ENCODE measurements around the gene SMURF2. TPM values are rescaled to one million over a fixed set of nuclear protein-coding genes. Genes with fewer than 3 reads are reported as not detected.
A peak's percentile ranks its signal among the peaks of the same experiment; 100 is the strongest.

Gene SMURF2
- total and polyA plus RNA-seq, 9 donors = 9.9 to 29.0 (median 22.6) TPM

DNA sequence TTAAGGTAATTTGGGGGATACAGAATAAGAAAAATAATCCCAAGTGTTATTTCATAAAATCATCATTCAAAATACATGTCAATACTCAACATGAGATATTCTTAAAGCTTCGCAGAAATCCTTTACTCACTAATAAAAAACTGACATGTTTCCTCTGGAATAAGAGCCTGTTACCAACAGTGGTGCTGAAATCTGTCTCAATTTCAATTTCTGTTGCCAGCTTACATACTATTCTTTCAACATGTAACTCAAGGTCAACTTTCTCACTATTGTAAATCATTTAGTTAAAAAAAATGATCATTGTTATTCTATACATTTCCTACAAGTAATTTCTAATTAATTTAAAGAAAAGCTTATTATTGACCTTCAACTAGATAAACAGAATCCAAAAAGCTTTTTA lies 87.5 kb downstream of the SMURF2 start:
- no peaks in the 10 kb centered on the region for H3K9me3 ChIP-seq
- H3K27ac ChIP-seq = peak overlapping the region in 1 of 2 donors; percentile 61
- H3K4me3 ChIP-seq = no peak overlapping the region
- 25 to 55% (median 45%) methylated on average over 1 of the region's 1 CpG for WGBS, 3 donors
- no peak for TF ChIP-seq EP300 (IDR thresholded peaks at IDR 0.05)
- TF ChIP-seq, protein P1, sequence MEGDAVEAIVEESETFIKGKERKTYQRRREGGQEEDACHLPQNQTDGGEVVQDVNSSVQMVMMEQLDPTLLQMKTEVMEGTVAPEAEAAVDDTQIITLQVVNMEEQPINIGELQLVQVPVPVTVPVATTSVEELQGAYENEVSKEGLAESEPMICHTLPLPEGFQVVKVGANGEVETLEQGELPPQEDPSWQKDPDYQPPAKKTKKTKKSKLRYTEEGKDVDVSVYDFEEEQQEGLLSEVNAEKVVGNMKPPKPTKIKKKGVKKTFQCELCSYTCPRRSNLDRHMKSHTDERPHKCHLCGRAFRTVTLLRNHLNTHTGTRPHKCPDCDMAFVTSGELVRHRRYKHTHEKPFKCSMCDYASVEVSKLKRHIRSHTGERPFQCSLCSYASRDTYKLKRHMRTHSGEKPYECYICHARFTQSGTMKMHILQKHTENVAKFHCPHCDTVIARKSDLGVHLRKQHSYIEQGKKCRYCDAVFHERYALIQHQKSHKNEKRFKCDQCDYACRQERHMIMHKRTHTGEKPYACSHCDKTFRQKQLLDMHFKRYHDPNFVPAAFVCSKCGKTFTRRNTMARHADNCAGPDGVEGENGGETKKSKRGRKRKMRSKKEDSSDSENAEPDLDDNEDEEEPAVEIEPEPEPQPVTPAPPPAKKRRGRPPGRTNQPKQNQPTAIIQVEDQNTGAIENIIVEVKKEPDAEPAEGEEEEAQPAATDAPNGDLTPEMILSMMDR (IDR thresholded peaks at IDR 0.05) = no peak
- no peak for TF ChIP-seq POLR2A (IDR thresholded peaks at IDR 0.05)
- intact Hi-C loops (cut with DNase I) = no loop called here
- DNase-seq = no peak
- peaks cover 6% of the 10 kb centered on the region for H3K4me1 ChIP-seq (ENCODE audit: insufficient read depth)
- no peaks in the 10 kb centered on the region for H3K27me3 ChIP-seq
- H3K36me3 ChIP-seq = no peaks in the 10 kb centered on the region

DNA sequence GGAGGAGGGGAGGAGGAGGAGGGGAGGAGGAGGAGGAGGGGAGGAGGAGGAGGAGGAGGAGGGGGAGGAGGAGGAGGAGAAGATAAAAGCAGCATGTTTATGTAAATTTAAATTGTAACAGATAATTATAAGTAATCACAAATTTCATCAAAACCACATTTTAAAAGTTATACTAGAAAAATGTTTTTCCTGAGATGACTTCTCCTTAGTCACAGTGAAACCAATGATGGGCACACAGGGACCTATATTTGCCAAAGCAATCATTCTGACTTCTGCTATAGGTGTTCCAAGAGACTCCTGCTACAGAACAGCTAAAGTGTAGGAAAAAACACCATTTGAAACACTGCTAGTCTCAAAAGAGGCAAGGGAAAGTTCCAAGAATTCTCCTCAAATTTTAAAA lies 88.9 kb downstream of the SMURF2 start:
- Histone ChIP-seq H3K4me1 (ENCODE audit: insufficient read depth) (peaks cover 6% of the 10 kb centered on the region), H3K36me3 (no peaks in the 10 kb centered on the region), H3K27ac (no peak overlapping the region), H3K27me3 (no peaks in the 10 kb centered on the region), H3K9me3 (no peaks in the 10 kb centered on the region), H3K4me3 (no peak overlapping the region)
- intact Hi-C loops (cut with DNase I) = no loop called here
- DNase-seq = no peak
- TF ChIP-seq EP300 (IDR thresholded peaks at IDR 0.05) (no peak), POLR2A (IDR thresholded peaks at IDR 0.05) (no peak)
- TF ChIP-seq, protein P1 (IDR thresholded peaks at IDR 0.05) = no peak

DNA sequence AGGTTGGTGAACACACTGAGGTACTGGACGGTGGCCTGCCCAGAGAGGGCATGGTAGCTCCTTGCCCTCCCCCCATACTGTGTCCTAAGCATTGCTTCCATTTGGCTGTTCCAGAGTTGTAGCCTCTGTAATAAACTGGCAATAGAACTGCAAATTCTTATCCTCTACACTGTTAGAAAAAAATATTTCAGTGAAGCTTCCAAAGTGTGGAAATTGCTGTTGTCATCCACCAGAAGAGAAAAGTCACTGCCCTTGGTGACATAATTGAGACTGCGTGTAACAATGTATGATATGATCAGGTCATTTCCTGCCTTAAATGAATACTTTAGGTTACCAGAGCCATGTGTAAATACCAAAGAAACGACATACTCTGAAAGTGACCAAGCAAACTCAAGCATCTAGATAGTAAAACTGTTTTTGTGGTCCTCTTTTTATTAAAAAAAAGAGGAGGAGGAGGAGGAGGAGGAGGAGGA lies 89.4 kb downstream of the SMURF2 start:
- H3K27me3 ChIP-seq = no peaks in the 10 kb centered on the region
- no peaks in the 10 kb centered on the region for H3K36me3 ChIP-seq
- no peak overlapping the region for H3K4me3 ChIP-seq
- no peaks in the 10 kb centered on the region for H3K9me3 ChIP-seq
- WGBS, 3 donors = 36 to 45% (median 45%) methylated on average over 3 of the region's 3 CpGs
- TF ChIP-seq EP300 (IDR thresholded peaks at IDR 0.05) (no peak), POLR2A (IDR thresholded peaks at IDR 0.05) (no peak)
- TF ChIP-seq, protein P1 (IDR thresholded peaks at IDR 0.05) = no peak
- H3K27ac ChIP-seq = no peak overlapping the region
- peaks cover 6% of the 10 kb centered on the region for H3K4me1 ChIP-seq (ENCODE audit: insufficient read depth)
- intact Hi-C loops (cut with DNase I) = no loop called here
- no peak for DNase-seq

DNA sequence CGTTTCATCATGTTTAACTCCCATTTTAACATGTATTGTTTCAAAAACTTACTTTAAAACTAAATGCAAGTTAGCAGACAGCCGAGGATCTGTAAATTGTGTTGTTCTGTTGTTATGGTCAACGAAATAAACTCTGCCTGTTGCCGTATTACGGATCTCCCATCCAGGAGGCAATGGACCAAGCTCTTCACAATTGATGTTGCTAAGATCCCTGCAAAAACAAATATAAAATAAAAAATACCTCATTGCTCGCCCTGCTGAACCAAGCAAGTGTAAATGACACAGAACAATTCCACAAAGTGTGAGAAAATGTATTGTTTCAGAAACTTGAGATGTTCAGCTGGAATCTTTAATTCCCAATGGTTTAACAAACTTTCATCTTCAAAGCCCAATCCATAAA lies 90.4 kb downstream of the SMURF2 start:
- H3K27ac ChIP-seq = no peak overlapping the region

More for the DNA sequence above, 90.4 kb downstream of the SMURF2 start:
- Histone ChIP-seq H3K27me3 (no peaks in the 10 kb centered on the region), H3K4me1 (ENCODE audit: insufficient read depth) (peaks cover 6% of the 10 kb centered on the region), H3K4me3 (no peak overlapping the region), H3K36me3 (no peaks in the 10 kb centered on the region), H3K9me3 (no peaks in the 10 kb centered on the region)
- DNase-seq = no peak
- WGBS, 3 donors = 79 to 95% (median 93%) methylated on average over 6 of the region's 6 CpGs
- TF ChIP-seq, protein P1 (IDR thresholded peaks at IDR 0.05) = no peak
- no peak for TF ChIP-seq POLR2A (IDR thresholded peaks at IDR 0.05)
- no peak for TF ChIP-seq EP300 (IDR thresholded peaks at IDR 0.05)
- intact Hi-C loops (cut with DNase I) = no loop called here

All from ovary (tissue), 9 donors.